HG03432 (cell line): ENCODE measurements around the gene CLEC18B.
"Not testable (repeated sequence)": the region's sequence is repeated elsewhere in the genome, so short reads cannot be mapped to it uniquely, and the experiment has no call there.

ENCODE experiments used
- ATAC-seq: cut with Tn5 transposase; IDR thresholded peaks from one replicate; pipeline ENCODE4 v1.9.1; 2021; ENCODE audit warnings: mild to moderate bottlenecking, moderate library complexity; ENCODE audit not compliant: unreplicated experiment

The CLEC18B gene

GRCh38 chr16:74446866-74447265 is 25.6 kb upstream of the CLEC18B start:
- ATAC-seq = no peak

DNA sequence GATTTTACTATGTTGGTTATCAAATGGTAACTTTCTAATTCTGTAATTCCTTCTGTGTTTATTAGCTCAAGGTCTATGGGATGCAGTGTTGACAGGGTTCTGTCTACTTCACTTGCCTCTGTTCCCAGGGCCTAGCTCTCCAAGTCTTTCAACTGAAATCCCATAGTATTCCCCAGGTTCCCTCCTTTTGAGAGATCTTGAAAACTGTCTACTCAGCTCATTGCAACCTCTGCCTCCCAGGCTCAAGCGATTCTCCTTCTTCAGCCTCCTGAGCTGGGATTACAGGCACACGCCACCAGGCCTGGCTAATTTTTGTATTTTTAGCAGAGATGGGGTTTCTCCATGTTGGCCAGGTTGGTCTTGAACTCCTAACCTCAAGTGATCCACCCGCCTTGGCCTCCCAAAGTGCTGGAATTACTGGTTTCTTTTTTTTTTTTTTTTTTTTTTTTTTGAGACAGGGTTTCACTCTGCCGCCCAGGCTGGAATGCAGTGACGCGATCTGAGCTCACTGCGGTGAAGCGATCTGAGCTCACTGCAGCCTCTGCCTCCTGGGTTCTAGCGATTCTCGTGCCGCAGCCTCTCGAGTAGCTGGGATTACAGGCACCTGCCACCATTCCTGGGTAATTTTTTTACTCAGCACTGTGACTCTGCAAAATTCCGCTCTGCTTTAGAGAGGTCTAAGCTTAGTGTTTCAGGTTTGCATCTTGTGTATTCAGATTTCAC is 22.5 kb upstream of the CLEC18B start:
- not testable (repeated sequence) for ATAC-seq

GRCh38 chr16:74439685-74440084 is 18.4 kb upstream of the CLEC18B start:
- no peak for ATAC-seq

DNA sequence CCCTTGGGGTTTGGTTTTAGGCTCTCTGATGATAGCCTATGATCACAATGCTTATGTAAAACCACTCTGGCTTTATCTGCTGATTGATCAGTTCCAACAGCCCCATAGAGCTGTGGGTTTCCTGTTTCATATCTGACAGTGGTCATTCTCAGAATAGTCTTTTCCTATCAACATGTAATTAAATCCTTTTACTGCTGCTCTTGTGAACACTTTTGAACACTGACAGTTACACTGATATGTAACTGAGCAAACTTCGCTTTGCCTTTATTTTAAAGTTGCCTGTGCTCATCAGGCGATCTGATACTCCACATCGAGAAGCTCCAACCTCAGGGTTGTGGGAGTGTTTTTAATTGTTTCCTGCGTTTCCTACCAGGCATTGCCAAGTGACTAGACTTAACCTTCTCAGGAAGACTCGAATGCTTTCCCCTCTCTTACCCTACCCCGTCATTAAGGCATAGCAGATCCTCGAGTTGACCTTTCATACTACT is 17.3 kb upstream of the CLEC18B start:
- ATAC-seq = no peak

DNA sequence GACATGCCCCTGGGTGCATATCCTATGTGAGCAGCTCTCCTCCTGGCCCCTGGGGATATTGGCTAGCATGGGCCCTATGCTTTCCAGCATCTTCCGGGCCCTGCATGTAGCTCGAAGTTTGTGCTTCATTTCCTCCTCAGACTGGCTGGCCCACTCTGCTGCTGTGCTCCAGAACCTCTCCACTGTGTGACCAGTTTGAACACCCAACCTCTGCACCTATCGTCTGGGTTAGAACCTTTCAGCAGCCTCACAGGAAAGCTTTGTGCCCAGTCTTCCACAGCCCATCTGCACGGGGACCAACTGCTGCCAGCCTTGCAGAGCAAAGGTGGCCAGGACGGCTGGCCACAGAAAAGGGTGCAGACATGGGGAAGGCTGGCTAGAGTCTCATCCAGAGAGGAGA is 10.2 kb upstream of the CLEC18B start:
- ATAC-seq = no peak

DNA sequence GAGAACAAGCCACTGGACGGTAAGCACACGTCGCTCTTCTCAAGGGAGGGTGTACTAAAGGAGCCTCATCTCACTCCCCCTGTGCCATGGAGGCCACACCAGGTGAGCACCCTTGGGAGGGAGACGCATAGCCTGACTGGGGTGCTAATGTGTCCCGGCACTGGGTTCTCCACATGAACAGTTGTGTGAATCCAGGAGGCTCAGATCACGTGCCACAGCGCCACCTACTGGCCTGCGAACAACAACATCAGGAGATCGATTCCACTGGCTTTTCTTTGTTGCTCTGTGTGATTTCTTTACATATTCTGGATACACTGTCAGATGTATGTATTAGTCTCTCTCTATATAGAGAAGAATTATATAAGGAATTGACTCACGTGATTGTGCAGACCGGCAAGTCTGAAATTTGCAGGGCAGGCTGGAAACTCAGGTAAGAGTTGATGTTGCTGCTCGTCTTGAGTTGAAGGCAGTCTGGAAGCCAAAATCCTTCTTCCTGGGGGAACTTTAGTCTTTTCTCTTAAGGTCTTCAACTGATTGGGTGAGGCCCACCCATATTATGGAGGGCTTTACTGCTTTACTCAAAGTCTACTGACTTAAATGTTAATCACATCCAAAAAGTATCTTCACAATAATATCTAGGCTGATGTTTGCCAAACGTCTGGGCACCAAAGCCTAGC is 8.9 kb upstream of the CLEC18B start:
- ATAC-seq = not testable (repeated sequence)

GRCh38 chr16:74428493-74428892 is 7.2 kb upstream of the CLEC18B start:
- ATAC-seq = not testable (repeated sequence)

DNA sequence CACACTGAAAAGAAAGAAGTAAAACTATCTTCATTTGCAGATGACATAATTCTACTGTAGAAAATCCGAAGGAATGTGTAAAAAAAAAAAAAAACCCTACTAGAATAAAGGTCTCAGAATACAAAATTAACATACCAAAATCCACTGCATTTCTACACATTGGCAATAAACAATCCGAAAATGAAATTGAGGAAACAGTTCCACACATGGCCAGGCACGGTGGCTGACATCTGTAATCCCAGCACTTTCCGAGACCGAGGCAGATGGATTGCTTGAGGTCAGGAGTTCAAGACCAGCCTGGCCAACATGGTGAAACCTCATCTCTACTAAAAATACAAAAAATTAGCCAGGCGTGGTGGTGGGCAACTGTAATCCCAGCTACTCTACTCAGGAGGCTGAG is 4.5 kb upstream of the CLEC18B start:
- not testable (repeated sequence) for ATAC-seq

DNA sequence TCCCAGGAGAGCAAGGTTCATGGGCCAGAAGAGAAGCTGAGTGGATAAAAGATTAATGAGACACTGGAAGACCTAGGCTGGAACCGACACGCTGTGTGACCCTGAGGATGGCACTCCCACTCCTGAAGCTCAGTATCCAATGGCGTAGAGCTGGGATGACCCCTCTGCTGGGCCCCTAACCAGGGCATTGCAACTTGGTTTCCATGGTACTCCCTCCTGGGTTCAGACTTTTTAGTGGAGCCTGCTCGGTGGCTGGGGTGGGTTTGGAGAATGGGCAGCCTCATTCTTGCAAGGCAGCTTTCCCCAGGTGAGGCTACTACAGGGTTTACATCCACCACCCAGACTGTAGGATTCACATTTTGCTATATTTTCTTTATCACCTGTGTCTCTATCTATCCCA is 2.4 kb upstream of the CLEC18B start:
- not testable (repeated sequence) for ATAC-seq

DNA sequence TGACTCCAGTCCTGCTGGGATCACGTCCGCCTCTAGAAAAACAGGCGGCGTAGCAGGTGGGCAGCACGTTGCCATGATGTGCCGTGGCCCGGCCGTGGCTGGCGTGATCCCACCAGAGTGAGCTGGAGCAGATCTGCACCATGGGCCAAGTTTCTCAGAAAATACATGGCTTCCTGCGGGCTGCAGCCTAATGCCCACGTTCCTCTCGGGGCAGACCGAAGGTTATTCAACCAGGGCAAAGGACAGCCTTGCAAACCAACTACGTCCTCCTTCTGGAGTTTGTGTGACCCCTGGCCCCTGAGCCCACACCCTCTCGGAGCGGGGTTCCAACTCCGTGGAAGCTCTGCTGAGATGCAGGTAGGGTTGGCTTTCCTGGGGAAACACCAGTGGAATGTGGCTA is 808 bp upstream of the CLEC18B start:
- ATAC-seq = not testable (repeated sequence)

- ATAC-seq = not testable (repeated sequence)
Measured at GRCh38 chr16:74421482-74421785, 156 bp upstream of the CLEC18B start.

- not testable (repeated sequence) for ATAC-seq
Measured at GRCh38 chr16:74419811-74420210, 1.5 kb downstream of the CLEC18B start.

- ATAC-seq = not testable (repeated sequence)
Measured at GRCh38 chr16:74417897-74418296, 3.4 kb downstream of the CLEC18B start.

DNA sequence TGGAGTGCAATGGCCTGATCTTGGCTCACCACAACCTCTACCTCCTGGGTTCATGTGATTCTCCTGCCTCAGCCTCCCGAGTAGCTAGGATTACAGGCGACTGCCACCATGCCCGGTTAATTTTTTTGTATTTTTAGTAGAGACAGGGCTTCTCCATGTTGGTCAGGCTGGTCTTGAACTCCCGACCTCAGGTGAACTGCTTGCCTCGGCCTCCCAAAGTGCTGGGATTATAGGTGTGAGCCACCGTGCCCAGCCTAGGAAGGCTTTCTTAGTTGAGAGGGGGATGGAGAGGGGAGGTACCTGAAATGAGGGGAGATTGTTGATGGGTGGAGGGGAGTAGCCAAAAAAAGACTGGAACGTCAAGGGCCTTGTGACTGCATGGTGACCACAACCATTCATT is 7.4 kb downstream of the CLEC18B start:
- not testable (repeated sequence) for ATAC-seq

- not testable (repeated sequence) for ATAC-seq
Measured at GRCh38 chr16:74413485-74413884, 7.8 kb downstream of the CLEC18B start.

GRCh38 chr16:74412775-74413390 is 8.4 kb downstream of the CLEC18B start:
- ATAC-seq = not testable (repeated sequence)

GRCh38 chr16:74412138-74412774 is 9.0 kb downstream of the CLEC18B start:
- not testable (repeated sequence) for ATAC-seq

GRCh38 chr16:74410981-74411380 is 10.3 kb downstream of the CLEC18B start:
- not testable (repeated sequence) for ATAC-seq

- not testable (repeated sequence) for ATAC-seq
Measured at GRCh38 chr16:74410057-74410957, 11.0 kb downstream of the CLEC18B start.
